H54 (cell line): ENCODE measurements around the gene PTGES3L.
A peak's percentile ranks its signal among the peaks of the same experiment; 100 is the strongest.

Source experiments
- DNase-seq: peaks from one replicate; pipeline ENCODE4 v3.0.0; 2011; ENCODE audit warnings: low spot score, mixed read lengths; ENCODE audit not compliant: insufficient read length
- FAIRE-seq: peaks from 3 replicates; lab custom pipeline; 2011; peaks lifted over from hg19 to GRCh38; lab: Jason Lieb, UNC
- POLR2A ChIP-seq: IDR thresholded peaks from 2 replicates; pipeline ENCODE4 v1.6.1; 2011; ENCODE audit warnings: low read depth, mild to moderate bottlenecking, low read length

The PTGES3L gene

GRCh38 chr17:42979511-42980273 lies at the start of gene PTGES3L:
Gene PTGES3L, minus strand, starts transcription at chr17:42980080. Its CDS starts 27 bp downstream, at chr17:42980053.
- DNase-seq (no peak), FAIRE-seq (no peak)
- TF ChIP-seq POLR2A = no peak

- TF ChIP-seq POLR2A = no peak
- no peak for FAIRE-seq
- DNase-seq = no peak
Measured at GRCh38 chr17:43028221-43028861, 48.5 kb upstream of the PTGES3L start.

GRCh38 chr17:43027091-43028032 lies 47.5 kb upstream of the PTGES3L start:
- TF ChIP-seq POLR2A = no peak
- DNase-seq (no peak), FAIRE-seq (no peak)

GRCh38 chr17:43026595-43026994 lies 46.7 kb upstream of the PTGES3L start:
- DNase-seq = no peak
- FAIRE-seq = no peak
- TF ChIP-seq POLR2A = no peak

GRCh38 chr17:43025766-43026537 lies 46.1 kb upstream of the PTGES3L start:
- no peak for DNase-seq
- no peak for TF ChIP-seq POLR2A
- FAIRE-seq = no peak

GRCh38 chr17:43025290-43025657 lies 45.4 kb upstream of the PTGES3L start:
- no peak for DNase-seq
- no peak for TF ChIP-seq POLR2A
- FAIRE-seq = no peak

- peak; percentile 100 for DNase-seq
- no peak for FAIRE-seq
- TF ChIP-seq POLR2A = no peak
Measured at GRCh38 chr17:43024407-43025289, 44.8 kb upstream of the PTGES3L start, which contains the start of gene RND2. Gene RND2, plus strand, starts transcription at chr17:43025231. Its CDS starts 117 bp downstream, at chr17:43025348.

GRCh38 chr17:43021741-43022512 lies 42.0 kb upstream of the PTGES3L start, which contains the start of gene VAT1:
Gene VAT1, minus strand, starts transcription at chr17:43022385. Its CDS starts 63 bp downstream, at chr17:43022322.
- TF ChIP-seq POLR2A = peak; percentile 52
- DNase-seq = peak; percentile 85
- no peak for FAIRE-seq

- DNase-seq = peak; percentile 89
- TF ChIP-seq POLR2A = no peak
Measured at GRCh38 chr17:43020789-43021740, 41.2 kb upstream of the PTGES3L start.

GRCh38 chr17:43020030-43020621 lies 40.2 kb upstream of the PTGES3L start:
- no peak for DNase-seq
- TF ChIP-seq POLR2A = no peak
- FAIRE-seq = no peak

More at GRCh38 chr17:43020789-43021740, 41.2 kb upstream of the PTGES3L start:
- FAIRE-seq = no peak
